ENCODE measurements around the gene RBM39. TPM values are rescaled to one million over a fixed set of nuclear protein-coding genes. Genes with fewer than 3 reads are reported as not detected.
"Not testable (repeated sequence)": the region's sequence is repeated elsewhere in the genome, so short reads cannot be mapped to it uniquely, and the experiment has no call there.

Gene RBM39
- polyA plus RNA-seq, 1 of the 3 experiments (the other 2 are of a cell fraction): 68.4 TPM

GRCh38 chr20:35788796-35789195 lies 46.7 kb upstream of the RBM39 start:
- Histone ChIP-seq H3K79me2 (ENCODE audit: insufficient read depth) (peaks cover 82% of the 10 kb centered on the region), H4K20me1 (ENCODE audit: insufficient read depth) (no peaks in the 10 kb centered on the region), H3K36me3 (replicated peaks in 1 of 2; ENCODE audit: control insufficient read depth in 1 of 2, insufficient read depth in 2 of 2, low read length in 1 of 2) (peaks cover 0 to 10% of the 10 kb centered on the region in 2 experiments), H3F3A (replicated peaks; ENCODE audit: insufficient read depth) (peaks cover 18% of the 10 kb centered on the region), H3K4me1 (ENCODE audit: control insufficient read depth in 1 of 2, insufficient read depth in 2 of 2, low read depth in 1 of 2, low read length in 1 of 2) (peaks cover 0 to 2% of the 10 kb centered on the region in 2 experiments; a peak in 1 of 4 replicates), H3K9me2 (no peaks in the 10 kb centered on the region), H3K4me2 (no peak overlapping the region), H3K9me3 (no peaks in the 10 kb centered on the region), H3K27ac (ENCODE audit: low read depth in 2 of 2, low read length in 1 of 2) (no peak overlapping the region), H3K27me3 (ENCODE audit: insufficient read depth) (no peaks in the 10 kb centered on the region), H2AFZ (ENCODE audit: low read depth) (no peak overlapping the region), H3K4me3 (ENCODE audit: low read depth in 2 of 2, low read length in 1 of 2) (no peak overlapping the region), H3K9ac (no peak overlapping the region)
- ChIA-PET POLR2A (no interaction called here), CTCF (no interaction called here)
- 100% methylated on average over 4 of the region's 4 CpGs for WGBS (ENCODE audit: low lambda C conversion rate)
- DNase-seq: no peak
- TF ChIP-seq SMC3 (IDR thresholded peaks at IDR 0.05; ENCODE audit: low read depth, low read length) (no peak), EP300 (IDR thresholded peaks at IDR 0.05; ENCODE audit: borderline replicate concordance in 1 of 2, low read depth in 1 of 2, low read length in 1 of 2) (no peak), GABPA (IDR thresholded peaks at IDR 0.05; ENCODE audit: low read depth) (no peak), SIN3A (IDR thresholded peaks at IDR 0.05; ENCODE audit: borderline replicate concordance, low read depth, low read length) (no peak), RXRA (IDR thresholded peaks at IDR 0.05; ENCODE audit: borderline replicate concordance, low read depth) (no peak), MEF2A (IDR thresholded peaks at IDR 0.05; ENCODE audit: borderline replicate concordance, low read depth) (no peak), POLR2AphosphoS5 (IDR thresholded peaks at IDR 0.05; ENCODE audit: low read depth, low read length) (no peak), CTCF (IDR thresholded peaks at IDR 0.05) (no peak)
- TF ChIP-seq, protein P1, sequence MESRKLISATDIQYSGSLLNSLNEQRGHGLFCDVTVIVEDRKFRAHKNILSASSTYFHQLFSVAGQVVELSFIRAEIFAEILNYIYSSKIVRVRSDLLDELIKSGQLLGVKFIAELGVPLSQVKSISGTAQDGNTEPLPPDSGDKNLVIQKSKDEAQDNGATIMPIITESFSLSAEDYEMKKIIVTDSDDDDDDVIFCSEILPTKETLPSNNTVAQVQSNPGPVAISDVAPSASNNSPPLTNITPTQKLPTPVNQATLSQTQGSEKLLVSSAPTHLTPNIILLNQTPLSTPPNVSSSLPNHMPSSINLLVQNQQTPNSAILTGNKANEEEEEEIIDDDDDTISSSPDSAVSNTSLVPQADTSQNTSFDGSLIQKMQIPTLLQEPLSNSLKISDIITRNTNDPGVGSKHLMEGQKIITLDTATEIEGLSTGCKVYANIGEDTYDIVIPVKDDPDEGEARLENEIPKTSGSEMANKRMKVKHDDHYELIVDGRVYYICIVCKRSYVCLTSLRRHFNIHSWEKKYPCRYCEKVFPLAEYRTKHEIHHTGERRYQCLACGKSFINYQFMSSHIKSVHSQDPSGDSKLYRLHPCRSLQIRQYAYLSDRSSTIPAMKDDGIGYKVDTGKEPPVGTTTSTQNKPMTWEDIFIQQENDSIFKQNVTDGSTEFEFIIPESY (IDR thresholded peaks at IDR 0.05; ENCODE audit: borderline replicate concordance, low read depth): no peak

DNA sequence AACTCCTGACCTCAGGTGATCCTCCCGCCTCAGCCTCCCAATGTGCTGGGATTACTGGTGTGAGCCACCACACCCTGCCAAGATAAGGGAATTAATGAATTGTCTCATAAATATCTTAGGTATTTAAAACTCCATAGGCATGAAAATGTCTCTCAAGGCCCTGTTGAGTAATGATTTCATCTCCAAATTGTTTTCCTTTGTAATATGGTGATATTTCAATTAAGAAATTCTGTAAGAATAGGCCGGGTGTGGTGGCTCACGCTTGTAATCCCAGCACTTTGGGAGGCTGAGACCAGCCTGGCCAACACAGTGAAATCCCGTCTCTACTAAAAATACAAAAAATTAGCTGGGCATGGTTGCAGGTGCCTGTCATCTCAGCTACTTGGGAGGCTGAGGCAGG lies 43.5 kb upstream of the RBM39 start:
- H3K9ac ChIP-seq; H3K4me2 ChIP-seq; H3K9me2 ChIP-seq; H3K9me3 ChIP-seq; CTCF ChIA-PET; H3F3A ChIP-seq (replicated peaks; ENCODE audit: insufficient read depth); DNase-seq; H4K20me1 ChIP-seq (ENCODE audit: insufficient read depth); H3K27ac ChIP-seq (ENCODE audit: low read depth in 2 of 2, low read length in 1 of 2); H3K4me3 ChIP-seq (ENCODE audit: low read depth in 2 of 2, low read length in 1 of 2); H3K4me1 ChIP-seq (ENCODE audit: control insufficient read depth in 1 of 2, insufficient read depth in 2 of 2, low read depth in 1 of 2, low read length in 1 of 2); H2AFZ ChIP-seq (ENCODE audit: low read depth); H3K27me3 ChIP-seq (ENCODE audit: insufficient read depth); POLR2A ChIA-PET: not testable (repeated sequence)
- Histone ChIP-seq H3K36me3 (replicated peaks in 1 of 2; ENCODE audit: control insufficient read depth in 1 of 2, insufficient read depth in 2 of 2, low read length in 1 of 2) (peaks cover 3 to 28% of the 10 kb centered on the region in 2 experiments), H3K79me2 (ENCODE audit: insufficient read depth) (peaks cover 95% of the 10 kb centered on the region)
- 95% methylated on average over 4 of the region's 4 CpGs for WGBS (ENCODE audit: low lambda C conversion rate)

GRCh38 chr20:35783811-35784210 lies 41.8 kb upstream of the RBM39 start:
- peaks cover 98% of the 10 kb centered on the region for H3K79me2 ChIP-seq (ENCODE audit: insufficient read depth)

More at GRCh38 chr20:35783811-35784210, 41.8 kb upstream of the RBM39 start:
- H3K27ac ChIP-seq (ENCODE audit: low read depth in 2 of 2, low read length in 1 of 2); CTCF ChIA-PET; H3K27me3 ChIP-seq (ENCODE audit: insufficient read depth); POLR2A ChIA-PET; H3K9me2 ChIP-seq; H3K4me3 ChIP-seq (ENCODE audit: low read depth in 2 of 2, low read length in 1 of 2); DNase-seq; H2AFZ ChIP-seq (ENCODE audit: low read depth); H3K9ac ChIP-seq; H4K20me1 ChIP-seq (ENCODE audit: insufficient read depth); H3F3A ChIP-seq (replicated peaks; ENCODE audit: insufficient read depth); H3K4me1 ChIP-seq (ENCODE audit: control insufficient read depth in 1 of 2, insufficient read depth in 2 of 2, low read depth in 1 of 2, low read length in 1 of 2); H3K4me2 ChIP-seq; H3K9me3 ChIP-seq: not testable (repeated sequence)
- 98% methylated on average over 12 of the region's 12 CpGs for WGBS (ENCODE audit: low lambda C conversion rate)
- peaks cover 3 to 28% of the 10 kb centered on the region in 2 experiments for H3K36me3 ChIP-seq (replicated peaks in 1 of 2; ENCODE audit: control insufficient read depth in 1 of 2, insufficient read depth in 2 of 2, low read length in 1 of 2)

All from SK-N-SH (cell line).